CD14-positive monocyte (primary cell): ENCODE data around the gene ANKS6. TPM values are rescaled to one million over a fixed set of nuclear protein-coding genes. Genes with fewer than 3 reads are reported as not detected.

Source experiments
- DNase-seq, 3 donors: peaks; one replicate each; pipeline ENCODE4 v3.0.0-alpha.2; 2011 to 2022
- H2AFZ ChIP-seq: 2 replicates; pipeline ENCODE4 v1.6.0; 2012; ENCODE audit warnings: mild to moderate bottlenecking, low read depth, low read length, inconsistent platforms; ENCODE audit not compliant: insufficient read depth, poor library complexity, severe bottlenecking
- H3K27ac ChIP-seq, 2 donors: 1 replicate in 1 of 2; 2 replicates in 1 of 2; pipeline ENCODE4 v1.5.1; 2012 to 2013; ENCODE audit warnings: low read length in 2 of 2, control low read depth in 1 of 2, inconsistent platforms in 1 of 2, low read depth in 1 of 2, mild to moderate bottlenecking in 1 of 2
- H3K27me3 ChIP-seq, 2 donors: one replicate each; pipeline versions ENCODE4 v1.6.0 to v1.6.1; 2011 to 2013; ENCODE audit warnings: low read length in 2 of 2; ENCODE audit not compliant: control insufficient read depth in 2 of 2, insufficient read depth in 2 of 2
- H3K36me3 ChIP-seq, 2 donors: replicated peaks in 1 of 2; 1 replicate in 1 of 2; 2 replicates in 1 of 2; pipeline versions ENCODE4 v1.5.1 to v1.6.1; 2012 to 2013; ENCODE audit warnings: low read length in 2 of 2, control low read depth in 1 of 2, inconsistent platforms in 1 of 2, mild to moderate bottlenecking in 1 of 2; ENCODE audit not compliant: insufficient read depth in 2 of 2, control insufficient read depth in 1 of 2
- H3K4me1 ChIP-seq, 2 donors: 1 replicate in 1 of 2; 2 replicates in 1 of 2; pipeline versions ENCODE4 v1.5.1 to v1.6.1; 2012 to 2013; ENCODE audit warnings: low read length in 2 of 2, control low read depth in 1 of 2, inconsistent platforms in 1 of 2, mild to moderate bottlenecking in 1 of 2, moderate library complexity in 1 of 2; ENCODE audit not compliant: insufficient read depth in 2 of 2, control insufficient read depth in 1 of 2
- H3K4me2 ChIP-seq: replicated peaks from 2 replicates; pipeline ENCODE3; 2012; ENCODE audit warnings: low read length, moderate library complexity, mild to moderate bottlenecking; ENCODE audit not compliant: poor library complexity, severe bottlenecking; ENCODE audit errors: extremely low read depth
- H3K4me3 ChIP-seq, 3 experiments: fragments of 200-600 bp in 1 of 3; sonication (generic) in 1 of 3; replicated peaks in 1 of 3; 1 replicate in 2 of 3; 2 replicates in 1 of 3; pipeline ENCODE4 v1.5.1; 2011 to 2013; ENCODE audit warnings: low read length in 3 of 3, mild to moderate bottlenecking in 3 of 3, control low read depth in 2 of 3, low read depth in 2 of 3, inconsistent platforms in 1 of 3, moderate library complexity in 1 of 3
- H3K79me2 ChIP-seq: 2 replicates; pipeline ENCODE4 v1.6.0; 2012; ENCODE audit warnings: mild to moderate bottlenecking, control low read depth, inconsistent platforms, low read length, moderate library complexity; ENCODE audit not compliant: insufficient read depth
- H3K9ac ChIP-seq: 2 replicates; pipeline ENCODE4 v1.6.0; 2017; ENCODE audit warnings: low read length, mild to moderate bottlenecking; ENCODE audit not compliant: insufficient read depth, poor library complexity, severe bottlenecking
- H3K9me3 ChIP-seq, 2 donors: replicated peaks in 1 of 2; 1 replicate in 1 of 2; 2 replicates in 1 of 2; pipeline versions ENCODE4 v1.5.1 to v1.6.1; 2012 to 2013; ENCODE audit warnings: low read length in 2 of 2, control low read depth in 1 of 2; ENCODE audit not compliant: control insufficient read depth in 1 of 2, insufficient read depth in 1 of 2
- H4K20me1 ChIP-seq: 2 replicates; pipeline ENCODE4 v1.6.0; 2012; ENCODE audit warnings: mild to moderate bottlenecking, low read length, control low read depth, moderate library complexity; ENCODE audit not compliant: insufficient read depth
- H3K27ac Mint-ChIP-seq, 7 donors: one replicate each; pipeline ENCODE4 v1.8.0; 2020; ENCODE audit warnings: mild to moderate bottlenecking in 7 of 7, mixed read lengths in 7 of 7, moderate library complexity in 6 of 7, inconsistent platforms in 2 of 7
- H3K27me3 Mint-ChIP-seq, 3 donors: one replicate each; pipeline ENCODE4 v1.8.0; 2021 to 2022; ENCODE audit warnings: low read depth in 3 of 3, mild to moderate bottlenecking in 3 of 3, mixed read lengths in 3 of 3, moderate library complexity in 3 of 3, inconsistent platforms in 1 of 3
- H3K36me3 Mint-ChIP-seq, 2 donors: one replicate each; pipeline ENCODE4 v1.8.0; 2020; ENCODE audit warnings: mixed read lengths in 2 of 2, inconsistent platforms in 1 of 2, mild to moderate bottlenecking in 1 of 2
- H3K4me1 Mint-ChIP-seq: one replicate; pipeline ENCODE4 v1.8.0; 2020; ENCODE audit warnings: mild to moderate bottlenecking, mixed read lengths
- H3K4me3 Mint-ChIP-seq, 2 donors: one replicate each; pipeline ENCODE4 v1.8.0; 2020; ENCODE audit warnings: mild to moderate bottlenecking in 2 of 2, mixed read lengths in 2 of 2, moderate library complexity in 1 of 2
- H3K9me3 Mint-ChIP-seq, 7 donors: one replicate each; pipeline ENCODE4 v1.8.0; 2020 to 2022; ENCODE audit warnings: mixed read lengths in 7 of 7, mild to moderate bottlenecking in 6 of 7, moderate library complexity in 6 of 7, inconsistent platforms in 2 of 7
- WGBS: methylation state at CpG from one replicate; pipeline ENCODE4 v1.1.5; 2013; ENCODE audit warnings: missing lambda C conversion rate; ENCODE audit not compliant: insufficient coverage; 5-methylcytosine and 5-hydroxymethylcytosine counted together
- intact Hi-C, 2 donors: fragments of 100-400 bp; cut with micrococcal nuclease; formaldehyde crosslinking; loops; one replicate each; pipeline versions ENCODE4 v1.15.0 to v1.15.1; 2023
- polyA plus RNA-seq, 3 donors: library from polyadenylated mRNA; depleted of rRNA in 1 of 3; unstranded in 2 of 3; stranded (reverse) in 1 of 3; fragments of 300-500 nt in 2 of 3; fragments of >200 nt in 1 of 3; fragmentation: Illumina TruSeq in 2 of 3; gene quantifications; 1 replicate in 2 of 3; 2 replicates in 1 of 3; pipeline ENCODE4 v1.2.3, GENCODE V29; 2012 to 2021
- TF ChIP-seq, protein P1 (sequence below): fragments of 200-600 bp; IDR thresholded peaks from one replicate; pipeline ENCODE4 v1.8.0; 2022; ENCODE audit warnings: antibody characterized with exemption, mild to moderate bottlenecking

The ANKS6 gene
- polyA plus RNA-seq, 3 donors, result 0.20 to 1.5 (median 0.56) TPM

DNA sequence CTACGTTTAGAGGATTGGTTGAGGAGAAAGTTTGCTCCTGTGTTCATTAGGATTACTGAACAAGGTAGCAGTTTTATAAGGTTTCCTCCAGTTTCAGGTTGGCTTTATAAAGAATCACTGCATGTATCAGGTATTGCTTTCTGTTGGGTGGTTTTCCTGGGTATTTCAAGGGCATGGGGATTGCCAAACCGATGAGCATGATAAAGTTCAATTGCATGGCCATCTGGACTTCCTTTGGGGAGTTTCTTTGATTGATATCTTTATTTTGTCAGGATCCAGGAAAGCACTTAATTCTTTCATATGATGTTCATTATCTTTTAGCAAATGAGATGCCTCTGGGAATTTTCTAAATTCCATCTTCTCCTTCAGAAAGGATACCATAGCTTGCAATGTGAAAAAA lies 77.3 kb downstream of the ANKS6 start:
- Histone ChIP-seq H3K4me3 (no peak overlapping the region), H2AFZ (no peak overlapping the region), H3K79me2 (no peaks in the 10 kb centered on the region), H3K36me3 (no peaks in the 10 kb centered on the region), H3K4me1 (no peaks in the 10 kb centered on the region), H3K9me3 (no peaks in the 10 kb centered on the region), H4K20me1 (no peaks in the 10 kb centered on the region), H3K4me2 (no peak overlapping the region), H3K27me3 (peaks cover 0 to 12% of the 10 kb centered on the region in 2 donors), H3K27ac (no peak overlapping the region), H3K9ac (no peak overlapping the region)
- Mint-ChIP-seq H3K27me3 (peaks cover 23 to 43% (median 33%) of the 10 kb centered on the region in 3 donors), H3K36me3 (no peaks in the 10 kb centered on the region), H3K9me3 (peaks cover 0 to 7% (median 0%) of the 10 kb centered on the region in 7 donors), H3K27ac (no peak overlapping the region), H3K4me3 (no peak overlapping the region), H3K4me1 (no peaks in the 10 kb centered on the region)
- TF ChIP-seq, protein P1, sequence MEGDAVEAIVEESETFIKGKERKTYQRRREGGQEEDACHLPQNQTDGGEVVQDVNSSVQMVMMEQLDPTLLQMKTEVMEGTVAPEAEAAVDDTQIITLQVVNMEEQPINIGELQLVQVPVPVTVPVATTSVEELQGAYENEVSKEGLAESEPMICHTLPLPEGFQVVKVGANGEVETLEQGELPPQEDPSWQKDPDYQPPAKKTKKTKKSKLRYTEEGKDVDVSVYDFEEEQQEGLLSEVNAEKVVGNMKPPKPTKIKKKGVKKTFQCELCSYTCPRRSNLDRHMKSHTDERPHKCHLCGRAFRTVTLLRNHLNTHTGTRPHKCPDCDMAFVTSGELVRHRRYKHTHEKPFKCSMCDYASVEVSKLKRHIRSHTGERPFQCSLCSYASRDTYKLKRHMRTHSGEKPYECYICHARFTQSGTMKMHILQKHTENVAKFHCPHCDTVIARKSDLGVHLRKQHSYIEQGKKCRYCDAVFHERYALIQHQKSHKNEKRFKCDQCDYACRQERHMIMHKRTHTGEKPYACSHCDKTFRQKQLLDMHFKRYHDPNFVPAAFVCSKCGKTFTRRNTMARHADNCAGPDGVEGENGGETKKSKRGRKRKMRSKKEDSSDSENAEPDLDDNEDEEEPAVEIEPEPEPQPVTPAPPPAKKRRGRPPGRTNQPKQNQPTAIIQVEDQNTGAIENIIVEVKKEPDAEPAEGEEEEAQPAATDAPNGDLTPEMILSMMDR, result no peak
- intact Hi-C loops, result no loop called here
- WGBS, result 75% methylated on average over 1 of the region's 2 CpGs
- no peak for DNase-seq

DNA sequence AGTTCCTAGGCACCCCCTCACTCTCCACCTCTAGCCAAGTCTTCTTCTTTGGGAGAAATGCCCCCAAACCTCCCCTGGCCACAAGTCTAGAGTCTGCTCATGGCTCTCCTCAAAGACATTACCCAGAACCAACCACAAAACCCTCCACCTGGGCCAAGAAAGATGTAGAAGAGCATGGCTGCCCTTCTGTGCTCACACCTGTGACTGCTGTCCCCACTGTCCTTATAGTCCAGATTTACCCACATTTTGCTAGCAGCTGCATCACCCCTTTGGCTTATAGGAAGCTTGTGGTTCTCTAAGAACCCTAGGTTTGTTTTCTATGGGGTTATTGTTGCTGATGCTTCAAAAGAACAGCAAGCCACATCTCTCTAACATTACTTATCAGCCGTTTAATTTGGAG lies 81.5 kb downstream of the ANKS6 start:
- H3K4me3 Mint-ChIP-seq, result no peak overlapping the region
- no peaks in the 10 kb centered on the region for H3K36me3 Mint-ChIP-seq
- Histone ChIP-seq H3K9me3 (peaks cover 0 to 5% of the 10 kb centered on the region in 2 donors), H3K4me2 (no peak overlapping the region), H3K79me2 (no peaks in the 10 kb centered on the region), H4K20me1 (no peaks in the 10 kb centered on the region), H3K27ac (no peak overlapping the region), H2AFZ (no peak overlapping the region), H3K4me3 (no peak overlapping the region), H3K4me1 (no peaks in the 10 kb centered on the region), H3K36me3 (no peaks in the 10 kb centered on the region), H3K27me3 (peaks cover 32 to 34% of the 10 kb centered on the region in 2 donors), H3K9ac (no peak overlapping the region)
- no CpG with 5 or more reads among the region's 1 CpG for WGBS
- no peak for DNase-seq
- TF ChIP-seq, protein P1, result no peak
- peaks cover 0 to 9% (median 0%) of the 10 kb centered on the region in 7 donors for H3K9me3 Mint-ChIP-seq
- H3K27me3 Mint-ChIP-seq, result peaks cover 49 to 59% (median 51%) of the 10 kb centered on the region in 3 donors
- H3K27ac Mint-ChIP-seq, result no peak overlapping the region
- H3K4me1 Mint-ChIP-seq, result no peaks in the 10 kb centered on the region
- intact Hi-C loops, result no loop called here
